ENCODE results near the gene PREB.

Gene PREB

GRCh38 chr2:27100036-27100435 is 34.4 kb downstream of the PREB start:
- no peak for TF ChIP-seq ZNF274 (IDR thresholded peaks at IDR 0.05; ENCODE audit: low read depth, low read length)
- H3K4me3 ChIP-seq (ENCODE audit: low read length): no peak overlapping the region

GRCh38 chr2:27099334-27099955 is 35.0 kb downstream of the PREB start:
- no peak for TF ChIP-seq ZNF274 (IDR thresholded peaks at IDR 0.05; ENCODE audit: low read depth, low read length)
- H3K4me3 ChIP-seq (ENCODE audit: low read length): no peak overlapping the region

GRCh38 chr2:27097341-27097740 is 37.1 kb downstream of the PREB start:
- no peak overlapping the region for H3K4me3 ChIP-seq (ENCODE audit: low read length)
- TF ChIP-seq ZNF274 (IDR thresholded peaks at IDR 0.05; ENCODE audit: low read depth, low read length): no peak

GRCh38 chr2:27096748-27097297 is 37.6 kb downstream of the PREB start:
- TF ChIP-seq ZNF274 (IDR thresholded peaks at IDR 0.05; ENCODE audit: low read depth, low read length): no peak
- no peak overlapping the region for H3K4me3 ChIP-seq (ENCODE audit: low read length)

GRCh38 chr2:27095745-27096651 is 38.4 kb downstream of the PREB start:
- no peak overlapping the region for H3K4me3 ChIP-seq (ENCODE audit: low read length)

GRCh38 chr2:27095427-27095744 is 39.0 kb downstream of the PREB start:
- no peak overlapping the region for H3K4me3 ChIP-seq (ENCODE audit: low read length)

More at GRCh38 chr2:27095745-27096651, 38.4 kb downstream of the PREB start:
- no peak for TF ChIP-seq ZNF274 (IDR thresholded peaks at IDR 0.05; ENCODE audit: low read depth, low read length)

GRCh38 chr2:27094353-27094984 is 40.0 kb downstream of the PREB start:
- no peak overlapping the region for H3K4me3 ChIP-seq (ENCODE audit: low read length)
- no peak for TF ChIP-seq ZNF274 (IDR thresholded peaks at IDR 0.05; ENCODE audit: low read depth, low read length)

More at GRCh38 chr2:27095427-27095744, 39.0 kb downstream of the PREB start:
- TF ChIP-seq ZNF274 (IDR thresholded peaks at IDR 0.05; ENCODE audit: low read depth, low read length): no peak

- H3K4me3 ChIP-seq (ENCODE audit: low read length): no peak overlapping the region
- TF ChIP-seq ZNF274 (IDR thresholded peaks at IDR 0.05; ENCODE audit: low read depth, low read length): no peak
These were observed 40.7 kb downstream of the PREB start for GRCh38 chr2:27093430-27094352.

- no peak overlapping the region for H3K4me3 ChIP-seq (ENCODE audit: low read length)
- no peak for TF ChIP-seq ZNF274 (IDR thresholded peaks at IDR 0.05; ENCODE audit: low read depth, low read length)
These were observed 41.6 kb downstream of the PREB start for GRCh38 chr2:27092696-27093429.

- no peak for TF ChIP-seq ZNF274 (IDR thresholded peaks at IDR 0.05; ENCODE audit: low read depth, low read length)
- no peak overlapping the region for H3K4me3 ChIP-seq (ENCODE audit: low read length)
These were observed 42.4 kb downstream of the PREB start for GRCh38 chr2:27091746-27092695.

GRCh38 chr2:27089111-27089954 is 45.1 kb downstream of the PREB start:
- H3K4me3 ChIP-seq (ENCODE audit: low read length): no peak overlapping the region
- no peak for TF ChIP-seq ZNF274 (IDR thresholded peaks at IDR 0.05; ENCODE audit: low read depth, low read length)

All from GM08714 (cell line).